HepG2 (cell line): ENCODE measurements around the gene FAM78A. TPM values are rescaled to one million over a fixed set of nuclear protein-coding genes. Genes with fewer than 3 reads are reported as not detected.

ENCODE experiments used
- CAMTA2 ChIP-seq: sonication (generic); formaldehyde crosslinking; IDR thresholded peaks from 2 replicates; pipeline ENCODE4 v1.4.0; 2020; ENCODE audit warnings: mild to moderate bottlenecking, missing genetic modification reagents, borderline replicate concordance
- HDAC1 ChIP-seq: sonication (generic); formaldehyde crosslinking; IDR thresholded peaks from 2 replicates; pipeline ENCODE4 v1.5.1; 2020; ENCODE audit warnings: mild to moderate bottlenecking, missing genetic modification reagents
- KLF13 ChIP-seq: sonication (generic); formaldehyde crosslinking; IDR thresholded peaks from 2 replicates; pipeline ENCODE4 v1.4.0; 2020; ENCODE audit warnings: mild to moderate bottlenecking, missing genetic modification reagents
- NBN ChIP-seq: fragments of 450-650 bp; conservative IDR thresholded peaks from 2 replicates; pipeline ENCODE4 v1.6.1; 2017
- PCBP2 ChIP-seq: fragments of 200-400 bp; formaldehyde crosslinking; optimal IDR thresholded peaks from 2 replicates; pipeline ENCODE3; 2018; ENCODE audit warnings: low read length, low read depth; ENCODE audit not compliant: poor library complexity, severe bottlenecking
- RNF2 ChIP-seq: fragments of 450-650 bp; conservative IDR thresholded peaks from 2 replicates; pipeline ENCODE4 v1.6.1; 2016; ENCODE audit warnings: low read depth
- SOX5 ChIP-seq: IDR thresholded peaks from 2 replicates; pipeline ENCODE4 v1.6.1; 2016; ENCODE audit warnings: borderline replicate concordance
- ZFX ChIP-seq: sonication (generic); formaldehyde crosslinking; IDR thresholded peaks from 2 replicates; pipeline ENCODE4 v1.4.0; 2020; ENCODE audit warnings: mild to moderate bottlenecking, low read depth, missing genetic modification reagents, moderate library complexity
- ZMAT3 ChIP-seq: sonication (generic); formaldehyde crosslinking; conservative IDR thresholded peaks from 2 replicates; pipeline ENCODE4 v1.7.0; 2021; ENCODE audit warnings: missing genetic modification reagents
- ZMYM3 ChIP-seq: sonication (generic); formaldehyde crosslinking; IDR thresholded peaks from 2 replicates; pipeline ENCODE4 v1.5.1; 2020; ENCODE audit warnings: mild to moderate bottlenecking, missing genetic modification reagents
- ZNF256 ChIP-seq: sonication (generic); formaldehyde crosslinking; conservative IDR thresholded peaks from 2 replicates; pipeline ENCODE4 v1.4.0; 2020; ENCODE audit warnings: missing genetic modification reagents
- ZNF326 ChIP-seq: sonication (generic); formaldehyde crosslinking; IDR thresholded peaks from 2 replicates; pipeline ENCODE4 v1.4.0; 2020; ENCODE audit warnings: missing genetic modification reagents, borderline replicate concordance
- ZNF337 ChIP-seq: sonication (generic); formaldehyde crosslinking; IDR thresholded peaks from 2 replicates; pipeline ENCODE4 v1.5.1; 2020; ENCODE audit warnings: missing genetic modification reagents, low read depth, mild to moderate bottlenecking, borderline replicate concordance
- ZNF629 ChIP-seq: sonication (generic); formaldehyde crosslinking; conservative IDR thresholded peaks from 2 replicates; pipeline ENCODE4 v1.5.0; 2020; ENCODE audit warnings: missing genetic modification reagents
- ZNF766 ChIP-seq: sonication (generic); formaldehyde crosslinking; IDR thresholded peaks from 2 replicates; pipeline ENCODE4 v1.5.0; 2020; ENCODE audit warnings: missing genetic modification reagents, borderline replicate concordance
- ZNF772 ChIP-seq: sonication (generic); formaldehyde crosslinking; IDR thresholded peaks from 2 replicates; pipeline ENCODE4 v1.5.0; 2020; ENCODE audit warnings: mild to moderate bottlenecking, missing genetic modification reagents
- polyA plus RNA-seq, 8 experiments: library from polyadenylated mRNA; depleted of rRNA in 3 of 8; stranded (reverse) in 7 of 8; unstranded in 1 of 8; fragments of >200 nt; fragmentation: Illumina TruSeq in 4 of 8; extraction: Trizol in 4 of 8; gene quantifications; 2 replicates each; pipeline versions ENCODE4 v1.2.1 to v1.2.3, GENCODE V29; 2011 to 2016; ENCODE audit warnings: low read depth in 4 of 8, missing spikeins in 1 of 8, mixed read lengths in 1 of 8; ENCODE audit not compliant: insufficient read depth in 1 of 8
- total RNA-seq, 5 experiments: library from RNA; depleted of rRNA; stranded (reverse); fragments of >200 nt; fragmentation: Illumina TruSeq; extraction: Trizol; gene quantifications; 2 replicates each; pipeline ENCODE4 v1.2.3, GENCODE V29; 2016; ENCODE audit warnings: low read depth in 1 of 5
- TF ChIP-seq, protein P1 (sequence below): sonication (generic); formaldehyde crosslinking; IDR thresholded peaks from 2 replicates; pipeline ENCODE4 v1.9.0; 2021; ENCODE audit warnings: missing genetic modification reagents, mild to moderate bottlenecking, borderline replicate concordance
- TF ChIP-seq, protein P2 (sequence below), 2 experiments: sonication (generic) in 1 of 2; formaldehyde crosslinking in 1 of 2; IDR thresholded peaks; 2 replicates each; pipeline versions ENCODE4 v1.4.0 to v1.6.1; 2018 to 2020; ENCODE audit warnings: missing genetic modification reagents in 2 of 2, borderline replicate concordance in 1 of 2, low read depth in 1 of 2, mild to moderate bottlenecking in 1 of 2, missing biosample characterization in 1 of 2
- TF ChIP-seq, protein P3 (sequence below): sonication (generic); formaldehyde crosslinking; IDR thresholded peaks from 2 replicates; pipeline ENCODE4 v1.4.0; 2020; ENCODE audit warnings: missing genetic modification reagents
- TF ChIP-seq, protein P4 (sequence below): sonication (generic); formaldehyde crosslinking; IDR thresholded peaks from 2 replicates; pipeline ENCODE4 v1.5.0; 2020; ENCODE audit warnings: missing genetic modification reagents

The FAM78A gene
- total and polyA plus RNA-seq, 2 of the 13 experiments (the other 11 are each of a cell fraction or from before 2014, with no cell fraction given), result 0.18 to 0.62 TPM

DNA sequence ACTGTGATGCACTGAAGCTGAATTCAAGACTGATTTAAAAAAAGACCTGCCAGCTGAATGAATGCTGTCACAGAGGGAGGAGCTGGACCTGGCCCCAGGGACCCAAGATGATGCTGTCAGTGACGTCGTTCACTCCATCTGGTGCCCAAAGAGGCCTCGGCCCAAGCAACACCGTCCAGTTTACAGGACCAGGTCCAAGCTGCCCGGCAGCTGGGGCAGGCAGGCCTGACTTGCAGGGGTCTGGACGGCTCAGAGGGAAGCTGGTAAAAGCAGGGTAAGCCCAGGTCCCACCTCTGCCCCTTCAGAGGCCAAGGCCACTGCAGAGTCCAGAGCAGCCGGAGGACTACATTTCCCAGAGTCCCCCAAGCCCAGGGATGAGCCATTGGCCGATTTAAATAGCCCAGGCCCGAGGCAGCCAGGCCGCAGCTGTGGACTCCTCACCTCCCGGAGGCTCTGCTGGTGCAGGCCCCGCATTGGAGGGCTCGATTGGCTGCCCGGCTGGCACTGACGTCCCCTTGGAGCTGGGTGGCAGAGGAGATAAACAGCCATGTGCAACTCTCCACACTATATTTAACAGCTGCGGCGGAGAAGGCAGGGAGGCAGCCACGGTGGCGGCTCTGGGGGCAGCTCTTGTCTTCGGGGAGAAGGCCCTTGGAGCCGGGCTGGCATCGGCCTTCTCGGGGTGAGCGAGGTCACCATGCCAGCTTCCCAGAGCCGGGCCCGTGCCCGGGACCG, 13.2 kb upstream of the FAM78A start, which contains the start of gene PLPP7 (continued):
- TF ChIP-seq, protein P1, sequence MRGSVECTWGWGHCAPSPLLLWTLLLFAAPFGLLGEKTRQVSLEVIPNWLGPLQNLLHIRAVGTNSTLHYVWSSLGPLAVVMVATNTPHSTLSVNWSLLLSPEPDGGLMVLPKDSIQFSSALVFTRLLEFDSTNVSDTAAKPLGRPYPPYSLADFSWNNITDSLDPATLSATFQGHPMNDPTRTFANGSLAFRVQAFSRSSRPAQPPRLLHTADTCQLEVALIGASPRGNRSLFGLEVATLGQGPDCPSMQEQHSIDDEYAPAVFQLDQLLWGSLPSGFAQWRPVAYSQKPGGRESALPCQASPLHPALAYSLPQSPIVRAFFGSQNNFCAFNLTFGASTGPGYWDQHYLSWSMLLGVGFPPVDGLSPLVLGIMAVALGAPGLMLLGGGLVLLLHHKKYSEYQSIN (CRISPR knock-in tag), result no peak
- TF ChIP-seq ZNF326 (CRISPR knock-in tag), result no peak
- TF ChIP-seq, protein P2, sequence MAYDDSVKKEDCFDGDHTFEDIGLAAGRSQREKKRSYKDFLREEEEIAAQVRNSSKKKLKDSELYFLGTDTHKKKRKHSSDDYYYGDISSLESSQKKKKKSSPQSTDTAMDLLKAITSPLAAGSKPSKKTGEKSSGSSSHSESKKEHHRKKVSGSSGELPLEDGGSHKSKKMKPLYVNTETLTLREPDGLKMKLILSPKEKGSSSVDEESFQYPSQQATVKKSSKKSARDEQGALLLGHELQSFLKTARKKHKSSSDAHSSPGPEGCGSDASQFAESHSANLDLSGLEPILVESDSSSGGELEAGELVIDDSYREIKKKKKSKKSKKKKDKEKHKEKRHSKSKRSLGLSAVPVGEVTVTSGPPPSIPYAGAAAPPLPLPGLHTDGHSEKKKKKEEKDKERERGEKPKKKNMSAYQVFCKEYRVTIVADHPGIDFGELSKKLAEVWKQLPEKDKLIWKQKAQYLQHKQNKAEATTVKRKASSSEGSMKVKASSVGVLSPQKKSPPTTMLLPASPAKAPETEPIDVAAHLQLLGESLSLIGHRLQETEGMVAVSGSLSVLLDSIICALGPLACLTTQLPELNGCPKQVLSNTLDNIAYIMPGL (CRISPR knock-in tag; IDR thresholded peaks at IDR 0.05; ENCODE audit: borderline replicate concordance in 1 of 2, low read depth in 1 of 2), result peak in 1 of 2 experiments; percentile 42; a peak in 1 of 4 replicates
- TF ChIP-seq ZFX (CRISPR knock-in tag), result peak; percentile 99
- TF ChIP-seq ZNF772 (CRISPR knock-in tag), result no peak
- TF ChIP-seq CAMTA2, result no peak
- no peak for TF ChIP-seq ZNF337 (CRISPR knock-in tag)
- TF ChIP-seq KLF13 (CRISPR knock-in tag), result no peak
- no peak for TF ChIP-seq NBN
- TF ChIP-seq ZNF256 (CRISPR knock-in tag), result no peak
- TF ChIP-seq ZMYM3 (CRISPR knock-in tag), result no peak
- TF ChIP-seq, protein P3, sequence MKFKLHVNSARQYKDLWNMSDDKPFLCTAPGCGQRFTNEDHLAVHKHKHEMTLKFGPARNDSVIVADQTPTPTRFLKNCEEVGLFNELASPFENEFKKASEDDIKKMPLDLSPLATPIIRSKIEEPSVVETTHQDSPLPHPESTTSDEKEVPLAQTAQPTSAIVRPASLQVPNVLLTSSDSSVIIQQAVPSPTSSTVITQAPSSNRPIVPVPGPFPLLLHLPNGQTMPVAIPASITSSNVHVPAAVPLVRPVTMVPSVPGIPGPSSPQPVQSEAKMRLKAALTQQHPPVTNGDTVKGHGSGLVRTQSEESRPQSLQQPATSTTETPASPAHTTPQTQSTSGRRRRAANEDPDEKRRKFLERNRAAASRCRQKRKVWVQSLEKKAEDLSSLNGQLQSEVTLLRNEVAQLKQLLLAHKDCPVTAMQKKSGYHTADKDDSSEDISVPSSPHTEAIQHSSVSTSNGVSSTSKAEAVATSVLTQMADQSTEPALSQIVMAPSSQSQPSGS (CRISPR knock-in tag), result no peak
- no peak for TF ChIP-seq HDAC1
- TF ChIP-seq, protein P4, sequence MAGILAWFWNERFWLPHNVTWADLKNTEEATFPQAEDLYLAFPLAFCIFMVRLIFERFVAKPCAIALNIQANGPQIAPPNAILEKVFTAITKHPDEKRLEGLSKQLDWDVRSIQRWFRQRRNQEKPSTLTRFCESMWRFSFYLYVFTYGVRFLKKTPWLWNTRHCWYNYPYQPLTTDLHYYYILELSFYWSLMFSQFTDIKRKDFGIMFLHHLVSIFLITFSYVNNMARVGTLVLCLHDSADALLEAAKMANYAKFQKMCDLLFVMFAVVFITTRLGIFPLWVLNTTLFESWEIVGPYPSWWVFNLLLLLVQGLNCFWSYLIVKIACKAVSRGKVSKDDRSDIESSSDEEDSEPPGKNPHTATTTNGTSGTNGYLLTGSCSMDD (CRISPR knock-in tag), result no peak
- TF ChIP-seq SOX5 (CRISPR knock-in tag), result no peak
- no peak for TF ChIP-seq PCBP2
- no peak for TF ChIP-seq ZNF766 (CRISPR knock-in tag)
- TF ChIP-seq RNF2, result no peak
- TF ChIP-seq ZNF629 (CRISPR knock-in tag), result no peak
- TF ChIP-seq ZMAT3 (CRISPR knock-in tag), result no peak
